GM19397 (cell line): ENCODE measurements around the gene GNAQ.

ENCODE experiments used
- ATAC-seq: cut with Tn5 transposase; IDR thresholded peaks from one replicate; pipeline ENCODE4 v1.9.1; 2021; ENCODE audit warnings: mild to moderate bottlenecking, moderate library complexity; ENCODE audit not compliant: unreplicated experiment

GNAQ gene

GRCh38 chr9:77946969-77947620, 84.5 kb downstream of the GNAQ start:
- ATAC-seq = no peak

- ATAC-seq = no peak
Observed at GRCh38 chr9:77946296-77946695, 85.3 kb downstream of the GNAQ start.

- no peak for ATAC-seq
Observed at GRCh38 chr9:77945798-77946197, 85.8 kb downstream of the GNAQ start.

- no peak for ATAC-seq
Observed at GRCh38 chr9:77944556-77945243, 86.9 kb downstream of the GNAQ start.

DNA sequence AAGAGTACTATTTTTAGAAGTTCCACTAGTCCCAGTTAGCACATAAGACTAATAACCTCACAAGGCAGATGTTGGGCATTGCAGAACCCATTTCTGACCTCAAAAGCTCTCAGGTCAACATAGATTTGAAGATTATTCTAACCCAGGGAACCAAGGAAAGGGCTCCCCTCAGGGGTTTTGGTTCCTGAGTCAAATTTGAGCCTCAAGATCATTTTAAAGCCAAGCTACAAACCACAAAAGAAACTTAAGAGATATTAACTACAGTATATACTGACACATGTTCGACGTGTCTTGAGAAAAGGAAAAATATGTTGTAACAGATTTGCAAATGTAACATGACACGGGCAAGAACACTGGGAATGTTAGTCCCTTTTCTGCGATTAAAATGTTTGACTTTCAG, 88.6 kb downstream of the GNAQ start:
- no peak for ATAC-seq

DNA sequence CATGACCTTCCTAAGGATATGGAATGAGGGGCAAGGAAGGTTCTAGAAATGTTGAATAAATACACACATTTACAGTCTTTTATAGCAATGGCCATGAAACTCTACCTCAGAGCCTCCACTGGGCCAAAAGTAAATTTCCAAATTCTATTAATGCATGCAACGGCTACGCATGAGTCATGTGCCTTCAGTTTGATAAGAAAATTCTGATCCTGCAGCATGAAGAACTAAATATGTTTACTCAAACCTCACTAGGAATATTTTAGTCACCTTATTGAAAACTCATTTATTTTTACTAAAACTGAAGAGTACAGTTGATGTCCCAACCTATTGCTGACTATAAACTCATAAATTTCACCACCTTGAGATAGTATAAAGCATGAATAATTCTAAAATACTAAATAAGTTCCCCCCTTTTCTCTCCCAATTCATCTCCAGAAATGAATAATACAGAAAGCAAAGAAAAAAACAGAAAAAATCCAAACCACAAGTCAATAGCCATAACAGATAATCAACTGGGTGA, 92.4 kb downstream of the GNAQ start:
- ATAC-seq = no peak

GRCh38 chr9:77938163-77938562, 93.4 kb downstream of the GNAQ start:
- no peak for ATAC-seq

- ATAC-seq = no peak
Observed at GRCh38 chr9:77935974-77936373, 95.6 kb downstream of the GNAQ start.

GRCh38 chr9:77935211-77935610, 96.4 kb downstream of the GNAQ start:
- no peak for ATAC-seq

GRCh38 chr9:77933976-77934375, 97.6 kb downstream of the GNAQ start:
- ATAC-seq = no peak

DNA sequence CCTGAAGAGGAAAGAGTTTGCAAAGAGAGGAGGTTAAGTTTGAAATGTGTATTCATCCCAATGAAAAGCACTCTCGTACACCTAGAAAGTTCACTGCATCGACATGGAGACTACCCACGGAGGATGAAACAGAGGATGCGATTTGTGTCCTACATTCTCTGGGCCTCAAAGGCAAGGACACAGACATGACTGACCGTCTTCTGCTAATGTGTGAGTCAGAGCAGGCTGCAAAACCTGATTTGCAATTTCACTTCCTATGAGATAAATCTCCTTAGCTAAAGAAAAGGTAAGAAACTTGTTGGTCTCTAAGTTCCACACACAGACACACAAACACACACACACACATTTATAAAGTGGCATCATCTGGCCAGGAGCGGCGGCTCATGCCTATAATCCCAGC, 98.6 kb downstream of the GNAQ start:
- ATAC-seq = no peak

GRCh38 chr9:77929942-77930341, 101.7 kb downstream of the GNAQ start:
- ATAC-seq = no peak

DNA sequence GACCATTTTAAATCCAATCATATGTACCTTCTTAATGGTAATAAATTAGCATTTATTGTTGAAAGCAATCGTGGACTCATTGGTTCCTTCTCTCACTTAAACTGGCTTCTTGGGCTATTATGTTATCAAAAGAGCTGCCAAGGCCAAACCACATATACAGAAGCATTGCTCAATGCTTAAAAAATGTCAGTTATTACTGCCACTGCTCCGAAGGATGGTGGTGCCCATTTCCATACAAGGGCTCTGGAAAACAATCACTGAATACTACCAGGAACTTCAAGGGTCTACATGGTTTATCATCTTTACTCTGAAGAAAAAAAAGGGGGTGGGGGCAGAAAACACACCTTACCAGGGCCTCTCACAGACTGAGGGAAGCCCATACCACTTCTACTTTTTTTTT, 104.3 kb downstream of the GNAQ start:
- no peak for ATAC-seq

DNA sequence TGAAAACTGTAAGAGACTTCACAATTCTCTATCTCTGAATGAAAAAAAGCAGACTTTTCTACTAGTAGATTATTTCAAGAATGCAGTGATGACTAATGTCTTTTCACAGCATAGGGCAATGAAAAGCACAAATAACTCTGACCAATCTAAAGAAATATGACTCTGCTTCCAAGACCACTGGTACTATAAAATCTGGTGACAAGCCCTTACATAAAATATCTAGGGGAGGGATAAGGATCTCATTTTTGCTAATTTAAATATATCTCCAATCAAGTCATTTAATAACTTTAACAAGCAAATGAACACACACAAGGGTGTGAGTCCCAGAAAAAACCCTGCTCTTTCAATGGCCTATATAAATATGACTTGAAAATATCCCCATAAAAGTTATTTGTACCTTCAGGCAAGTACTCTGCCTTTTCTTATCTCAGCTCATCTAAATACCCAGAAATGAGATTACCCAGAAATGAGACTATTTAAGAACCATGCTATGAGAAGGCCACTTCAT, 105.2 kb downstream of the GNAQ start:
- ATAC-seq = no peak

DNA sequence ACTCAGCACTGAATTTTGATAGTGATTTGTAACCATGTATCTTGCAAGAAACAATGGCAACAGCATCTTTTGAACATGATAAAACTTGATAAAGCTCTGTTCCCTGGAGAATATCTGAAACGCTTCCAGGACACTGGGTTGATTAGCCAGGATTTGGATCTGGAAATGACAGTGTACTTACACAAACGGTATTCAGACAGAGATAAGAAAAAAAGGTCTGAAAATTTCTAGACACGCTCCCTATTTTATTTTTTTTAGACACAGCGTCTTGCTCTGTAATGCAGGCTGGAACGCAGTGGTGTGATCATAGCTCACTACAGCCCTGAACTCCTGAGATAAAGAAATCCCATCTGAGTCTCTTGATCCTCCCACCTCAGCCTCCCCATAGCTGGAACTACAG, 109.0 kb downstream of the GNAQ start:
- no peak for ATAC-seq

- no peak for ATAC-seq
Observed at GRCh38 chr9:77917800-77918199, 113.8 kb downstream of the GNAQ start.

- no peak for ATAC-seq
Observed at GRCh38 chr9:77916820-77917219, 114.8 kb downstream of the GNAQ start.

DNA sequence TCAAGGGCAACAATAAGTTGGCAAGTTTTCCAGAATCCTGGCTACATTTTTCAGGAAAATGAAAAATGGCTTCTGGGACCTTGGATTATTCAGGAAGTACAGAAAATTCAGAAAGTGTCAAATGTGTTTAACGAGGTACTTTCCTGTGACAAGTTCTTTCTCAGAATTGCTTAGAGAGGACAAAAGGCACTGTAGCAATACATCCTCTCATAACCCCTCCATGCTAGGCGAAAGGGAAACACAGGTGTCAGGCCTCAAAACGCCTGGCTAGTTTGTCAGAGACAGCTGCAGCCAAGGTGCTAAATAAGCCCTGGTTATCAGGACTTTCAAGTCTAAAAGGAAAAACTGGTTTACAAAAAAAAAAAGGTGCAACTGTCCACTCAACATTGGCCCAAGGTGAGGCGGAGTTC, 115.2 kb downstream of the GNAQ start:
- peak; percentile 60 for ATAC-seq

- no peak for ATAC-seq
Observed at GRCh38 chr9:77915744-77916143, 115.9 kb downstream of the GNAQ start.

- no peak for ATAC-seq
Observed at GRCh38 chr9:77912895-77913693, 118.5 kb downstream of the GNAQ start.

- ATAC-seq = no peak
Observed at GRCh38 chr9:77911928-77912327, 119.7 kb downstream of the GNAQ start.
